Right atrium auricular region (tissue), 2 donors: ENCODE data around the gene AVPI1. TPM values are rescaled to one million over a fixed set of nuclear protein-coding genes. Genes with fewer than 3 reads are reported as not detected.

Experiments used
- DNase-seq: peaks from one replicate; pipeline ENCODE4 v3.0.0-alpha.2; 2019; ENCODE audit warnings: low spot score
- H3K27ac ChIP-seq, 2 donors: fragments of 200-600 bp; sonication (generic); 1 replicate in 1 of 2; 2 replicates in 1 of 2; pipeline ENCODE4 v1.5.1; 2016 to 2019
- H3K27me3 ChIP-seq, 2 donors: fragments of 200-600 bp; sonication (generic); one replicate each; pipeline versions ENCODE4 v1.5.1 to v1.6.0; 2017 to 2019
- H3K36me3 ChIP-seq: fragments of 200-600 bp; sonication (generic); one replicate; pipeline ENCODE4 v1.5.1; 2016
- H3K4me1 ChIP-seq, 2 donors: fragments of 200-600 bp; sonication (generic); one replicate each; pipeline versions ENCODE4 v1.5.1 to v1.6.0; 2017 to 2019
- H3K4me3 ChIP-seq, 2 donors: fragments of 200-600 bp; sonication (generic); 1 replicate in 1 of 2; 2 replicates in 1 of 2; pipeline ENCODE4 v1.5.1; 2017 to 2019; ENCODE audit warnings: mild to moderate bottlenecking in 1 of 2, moderate library complexity in 1 of 2
- H3K9me3 ChIP-seq, 2 donors: fragments of 200-600 bp; sonication (generic); one replicate each; pipeline ENCODE4 v1.5.1; 2019
- CTCF ChIP-seq, 2 donors: fragments of 200-600 bp; sonication (generic); IDR thresholded peaks; one replicate each; pipeline ENCODE4 v1.5.1; 2019; ENCODE audit warnings: antibody characterized with exemption in 2 of 2
- total RNA-seq, 2 donors: library from RNA; depleted of rRNA; stranded (reverse); fragments of >200 nt; gene quantifications; one replicate each; pipeline ENCODE4 v1.1.0, GENCODE V29; 2016

AVPI1 gene
- total RNA-seq, 2 donors from 2014 or later = 10.5 to 23.7 TPM

- no peak for TF ChIP-seq CTCF (IDR thresholded peaks at IDR 0.05)
- H3K27me3 ChIP-seq = no peaks in the 10 kb centered on the region
- peaks cover 6% of the 10 kb centered on the region for H3K36me3 ChIP-seq
- peak overlapping the region; percentile 94 to 95 for H3K27ac ChIP-seq
- H3K4me1 ChIP-seq = peaks cover 3 to 57% of the 10 kb centered on the region in 2 donors
- DNase-seq = no peak
- peak overlapping the region; percentile 71 to 74 for H3K4me3 ChIP-seq
- no peaks in the 10 kb centered on the region for H3K9me3 ChIP-seq
Measured at GRCh38 chr10:97715259-97715874, 28.3 kb upstream of the AVPI1 start.

GRCh38 chr10:97714401-97715258 is 27.6 kb upstream of the AVPI1 start:
- H3K27me3 ChIP-seq = no peaks in the 10 kb centered on the region
- H3K9me3 ChIP-seq = no peaks in the 10 kb centered on the region
- peak overlapping the region; percentile 71 to 74 for H3K4me3 ChIP-seq
- H3K36me3 ChIP-seq = peaks cover 6% of the 10 kb centered on the region
- peak; percentile 87 for DNase-seq
- H3K4me1 ChIP-seq = peaks cover 3 to 61% of the 10 kb centered on the region in 2 donors
- H3K27ac ChIP-seq = peak overlapping the region; percentile 94 to 95
- no peak for TF ChIP-seq CTCF (IDR thresholded peaks at IDR 0.05)

GRCh38 chr10:97713826-97714400 is 26.9 kb upstream of the AVPI1 start:
- Histone ChIP-seq H3K4me3 (peak overlapping the region; percentile 71 to 74), H3K9me3 (no peaks in the 10 kb centered on the region), H3K4me1 (peaks cover 3 to 65% of the 10 kb centered on the region in 2 donors), H3K27me3 (no peaks in the 10 kb centered on the region), H3K36me3 (peaks cover 6% of the 10 kb centered on the region), H3K27ac (peak overlapping the region; percentile 94 to 95)
- peak in 1 of 2 donors; percentile 43 for TF ChIP-seq CTCF (IDR thresholded peaks at IDR 0.05)
- DNase-seq = peak; percentile 76

GRCh38 chr10:97713339-97713825 is 26.3 kb upstream of the AVPI1 start, which contains the start of gene MARVELD1:
MARVELD1 (plus strand) TSS chr10:97713730; CDS start chr10:97713877, 147 bp downstream.
- DNase-seq = peak; percentile 77
- Histone ChIP-seq H3K36me3 (peaks cover 6% of the 10 kb centered on the region), H3K27ac (peak within 1 kb of the TSS; percentile 94 to 95), H3K9me3 (no peaks in the 10 kb centered on the region), H3K4me3 (peak within 1 kb of the TSS; percentile 71 to 74), H3K27me3 (no peaks in the 10 kb centered on the region), H3K4me1 (peaks cover 0 to 61% of the 10 kb centered on the region in 2 donors)
- no peak for TF ChIP-seq CTCF (IDR thresholded peaks at IDR 0.05)

- Histone ChIP-seq H3K27me3 (no peaks in the 10 kb centered on the region), H3K27ac (peak overlapping the region; percentile 28 to 95), H3K4me3 (no peak overlapping the region), H3K4me1 (peaks cover 0 to 48% of the 10 kb centered on the region in 2 donors), H3K9me3 (no peaks in the 10 kb centered on the region), H3K36me3 (no peaks in the 10 kb centered on the region)
- TF ChIP-seq CTCF (IDR thresholded peaks at IDR 0.05) = no peak
- no peak for DNase-seq
Measured at GRCh38 chr10:97711640-97712572, 24.9 kb upstream of the AVPI1 start.
